ENCODE results near the gene MAD1L1. TPM values are rescaled to one million over a fixed set of nuclear protein-coding genes. Genes with fewer than 3 reads are reported as not detected.

MAD1L1 gene
- total RNA-seq, 4 donors from 2014 or later, result 60.3 to 149 (median 73.7) TPM

- H3K4me1 ChIP-seq, result peaks cover 0 to 40% (median 15%) of the 10 kb centered on the region in 4 donors
- WGBS, 2 donors, result 68 to 73% methylated on average over 15 of the region's 15 CpGs
- no peak for DNase-seq (ENCODE audit: low spot score in 2 of 2)
Observed at GRCh38 chr7:2175091-2175490, 57.7 kb downstream of the MAD1L1 start.

DNA sequence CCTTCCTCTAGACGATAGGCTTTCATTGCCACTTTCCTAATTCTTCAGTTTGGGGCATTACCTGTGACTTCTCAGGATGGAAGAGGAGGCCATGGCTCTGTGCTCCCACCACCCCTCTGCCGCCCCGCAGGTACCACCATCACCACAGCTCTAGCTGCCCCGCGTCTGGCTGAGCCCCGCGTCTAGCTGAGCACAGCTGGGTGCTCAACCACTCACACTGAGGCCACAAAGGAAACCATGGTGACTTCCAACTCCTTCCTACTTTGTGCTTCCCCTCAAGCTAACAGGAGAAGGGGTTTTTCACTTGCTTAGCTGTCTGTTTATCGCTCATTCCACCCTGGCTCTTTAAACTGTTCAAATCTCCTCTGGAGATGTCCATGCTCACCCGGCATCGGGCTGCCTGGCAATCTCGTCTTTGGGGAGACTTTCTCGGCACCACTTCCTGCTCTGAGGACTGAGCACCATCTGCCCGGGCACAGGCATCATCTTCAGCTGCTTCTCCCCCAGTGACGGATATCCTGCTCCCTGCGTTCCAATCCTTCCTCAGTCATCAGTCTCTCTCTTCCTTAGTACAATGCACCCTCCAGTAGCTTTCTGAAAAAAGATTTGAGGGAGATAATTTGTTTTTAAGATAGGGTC, 59.4 kb downstream of the MAD1L1 start:
- TF ChIP-seq, protein P1, sequence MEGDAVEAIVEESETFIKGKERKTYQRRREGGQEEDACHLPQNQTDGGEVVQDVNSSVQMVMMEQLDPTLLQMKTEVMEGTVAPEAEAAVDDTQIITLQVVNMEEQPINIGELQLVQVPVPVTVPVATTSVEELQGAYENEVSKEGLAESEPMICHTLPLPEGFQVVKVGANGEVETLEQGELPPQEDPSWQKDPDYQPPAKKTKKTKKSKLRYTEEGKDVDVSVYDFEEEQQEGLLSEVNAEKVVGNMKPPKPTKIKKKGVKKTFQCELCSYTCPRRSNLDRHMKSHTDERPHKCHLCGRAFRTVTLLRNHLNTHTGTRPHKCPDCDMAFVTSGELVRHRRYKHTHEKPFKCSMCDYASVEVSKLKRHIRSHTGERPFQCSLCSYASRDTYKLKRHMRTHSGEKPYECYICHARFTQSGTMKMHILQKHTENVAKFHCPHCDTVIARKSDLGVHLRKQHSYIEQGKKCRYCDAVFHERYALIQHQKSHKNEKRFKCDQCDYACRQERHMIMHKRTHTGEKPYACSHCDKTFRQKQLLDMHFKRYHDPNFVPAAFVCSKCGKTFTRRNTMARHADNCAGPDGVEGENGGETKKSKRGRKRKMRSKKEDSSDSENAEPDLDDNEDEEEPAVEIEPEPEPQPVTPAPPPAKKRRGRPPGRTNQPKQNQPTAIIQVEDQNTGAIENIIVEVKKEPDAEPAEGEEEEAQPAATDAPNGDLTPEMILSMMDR (IDR thresholded peaks at IDR 0.05), result no peak
- TF ChIP-seq POLR2A (IDR thresholded peaks at IDR 0.05) (no peak), EP300 (IDR thresholded peaks at IDR 0.05) (no peak)
- Histone ChIP-seq H3K36me3 (peaks cover 0 to 25% (median 0%) of the 10 kb centered on the region in 3 donors), H3K4me1 (peaks cover 0 to 40% (median 15%) of the 10 kb centered on the region in 4 donors), H3K27me3 (no peaks in the 10 kb centered on the region), H3K4me3 (no peak overlapping the region), H3K9me3 (no peaks in the 10 kb centered on the region), H3K27ac (no peak overlapping the region)
- DNase-seq (ENCODE audit: low spot score in 2 of 2), result no peak
- WGBS, 2 donors, result 80 to 81% methylated on average over 15 of the region's 15 CpGs

More at GRCh38 chr7:2175091-2175490, 57.7 kb downstream of the MAD1L1 start:
- no peak for TF ChIP-seq EP300 (IDR thresholded peaks at IDR 0.05)
- TF ChIP-seq POLR2A (IDR thresholded peaks at IDR 0.05), result no peak
- TF ChIP-seq, protein P1 (IDR thresholded peaks at IDR 0.05), result no peak
- no peak overlapping the region for H3K4me3 ChIP-seq
- H3K36me3 ChIP-seq, result peaks cover 0 to 20% (median 4%) of the 10 kb centered on the region in 3 donors
- H3K27me3 ChIP-seq, result no peaks in the 10 kb centered on the region
- no peaks in the 10 kb centered on the region for H3K9me3 ChIP-seq
- peak overlapping the region in 2 of 4 donors; percentile 4 to 53 for H3K27ac ChIP-seq

GRCh38 chr7:2172311-2173188, 60.2 kb downstream of the MAD1L1 start:
- H3K36me3 ChIP-seq, result peaks cover 0 to 29% (median 0%) of the 10 kb centered on the region in 3 donors
- no peak for DNase-seq (ENCODE audit: low spot score in 2 of 2)
- TF ChIP-seq, protein P1 (IDR thresholded peaks at IDR 0.05), result no peak
- TF ChIP-seq EP300 (IDR thresholded peaks at IDR 0.05) (no peak), POLR2A (IDR thresholded peaks at IDR 0.05) (no peak)
- no peaks in the 10 kb centered on the region for H3K27me3 ChIP-seq
- no peak overlapping the region for H3K4me3 ChIP-seq
- H3K27ac ChIP-seq, result no peak overlapping the region
- H3K4me1 ChIP-seq, result peaks cover 0 to 40% (median 15%) of the 10 kb centered on the region in 4 donors
- 53 to 73% methylated on average over 29 to 38 of the region's 39 CpGs for WGBS, 2 donors
- no peaks in the 10 kb centered on the region for H3K9me3 ChIP-seq

DNA sequence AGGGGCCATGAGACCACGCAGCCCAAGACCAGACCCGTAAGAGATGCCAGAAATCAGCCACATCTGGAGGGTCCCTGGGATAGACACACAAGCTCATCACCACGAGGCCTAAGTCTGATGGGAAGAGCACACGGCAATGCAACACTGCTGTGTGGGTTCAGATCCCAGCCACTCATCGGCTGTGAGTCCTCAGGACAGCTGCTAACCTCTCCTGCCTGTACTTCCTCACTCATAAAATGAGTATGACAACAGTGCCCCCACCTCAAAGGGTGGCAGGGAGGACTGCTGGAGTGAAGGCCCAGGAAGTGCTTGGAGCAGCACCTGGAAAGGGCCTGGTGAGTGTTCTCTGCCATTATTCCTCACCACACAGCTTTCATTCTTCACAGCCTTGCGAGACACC, 60.9 kb downstream of the MAD1L1 start:
- Histone ChIP-seq H3K36me3 (peaks cover 0 to 29% (median 0%) of the 10 kb centered on the region in 3 donors), H3K9me3 (no peaks in the 10 kb centered on the region), H3K27ac (no peak overlapping the region), H3K27me3 (no peaks in the 10 kb centered on the region), H3K4me3 (no peak overlapping the region), H3K4me1 (peaks cover 0 to 42% (median 15%) of the 10 kb centered on the region in 4 donors)
- DNase-seq (ENCODE audit: low spot score in 2 of 2), result no peak
- WGBS, 2 donors, result 88 to 97% methylated on average over 6 of the region's 6 CpGs
- TF ChIP-seq POLR2A (IDR thresholded peaks at IDR 0.05), result no peak
- TF ChIP-seq EP300 (IDR thresholded peaks at IDR 0.05), result no peak
- TF ChIP-seq, protein P1 (IDR thresholded peaks at IDR 0.05), result no peak
